T-helper 2 cell treated with Interferon-gamma antibody and Interleukin-4, amounts not matched to agents 5 μg/mL and 100 μg/mL, for 36 hours (primary cell): ENCODE data around the gene WWC2.

Source experiments
- DNase-seq: peaks from one replicate; pipeline ENCODE4 v3.0.0; 2021; ENCODE audit warnings: low spot score
- H3K27ac Mint-ChIP-seq: one replicate; pipeline ENCODE4 v1.8.0; 2021; ENCODE audit warnings: mild to moderate bottlenecking, mixed read lengths
- H3K27me3 Mint-ChIP-seq: one replicate; pipeline ENCODE4 v1.8.0; 2021; ENCODE audit warnings: low read depth, mixed read lengths
- H3K36me3 Mint-ChIP-seq: one replicate; pipeline ENCODE4 v1.8.0; 2021; ENCODE audit warnings: low read depth, mixed read lengths
- H3K4me1 Mint-ChIP-seq: one replicate; pipeline ENCODE4 v1.8.0; 2021; ENCODE audit warnings: low read depth, mixed read lengths
- H3K4me3 Mint-ChIP-seq: one replicate; pipeline ENCODE4 v1.8.0; 2022; ENCODE audit warnings: mild to moderate bottlenecking, moderate library complexity, mixed read lengths
- H3K9me3 Mint-ChIP-seq: one replicate; pipeline ENCODE4 v1.8.0; 2021; ENCODE audit warnings: mixed read lengths

The WWC2 gene

DNA sequence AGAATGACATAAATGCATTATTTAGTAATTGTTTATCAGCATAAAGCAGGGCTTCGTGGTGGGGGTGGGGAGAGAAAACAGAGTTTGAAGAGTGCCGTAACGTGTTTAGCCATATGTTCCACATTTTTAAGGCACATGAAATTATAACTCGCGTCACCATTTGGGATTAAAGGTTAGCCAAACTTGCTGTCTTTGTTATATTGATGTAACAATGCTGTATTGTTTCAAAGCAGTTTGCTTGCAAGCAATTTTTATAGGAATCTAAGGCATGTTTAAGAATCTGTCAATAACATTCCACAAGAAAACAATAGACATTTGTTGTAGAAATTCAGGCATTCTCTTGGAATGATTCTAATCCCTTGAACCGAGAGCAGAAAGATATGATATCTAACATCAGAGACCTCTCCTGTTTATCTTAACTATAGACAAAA is 142.7 kb downstream of the WWC2 start:
- no peak overlapping the region for H3K4me3 Mint-ChIP-seq
- H3K36me3 Mint-ChIP-seq = no peaks in the 10 kb centered on the region
- no peaks in the 10 kb centered on the region for H3K9me3 Mint-ChIP-seq
- no peak overlapping the region for H3K27ac Mint-ChIP-seq
- H3K4me1 Mint-ChIP-seq = no peaks in the 10 kb centered on the region
- H3K27me3 Mint-ChIP-seq = peaks cover 2% of the 10 kb centered on the region
- DNase-seq = no peak

DNA sequence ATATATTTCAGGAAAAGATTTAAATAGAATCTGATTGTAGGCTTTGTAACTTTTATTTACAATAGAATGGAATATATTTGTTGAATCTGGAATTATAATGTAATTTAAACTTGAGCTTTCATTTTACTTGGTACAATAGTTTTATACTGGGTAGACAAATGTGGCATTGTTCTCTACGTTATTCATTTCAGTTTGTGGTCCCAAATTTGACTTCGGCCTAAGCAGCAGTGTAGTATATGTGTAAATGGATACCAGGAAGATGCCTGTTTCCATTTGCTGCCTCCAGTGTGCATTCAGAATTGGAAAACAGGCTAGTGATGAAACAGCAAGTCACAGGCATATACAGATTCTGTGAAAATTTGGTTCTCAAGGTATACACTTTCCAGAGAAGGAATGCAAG is 143.2 kb downstream of the WWC2 start:
- no peaks in the 10 kb centered on the region for H3K4me1 Mint-ChIP-seq
- DNase-seq = no peak
- H3K27me3 Mint-ChIP-seq = peaks cover 2% of the 10 kb centered on the region
- H3K9me3 Mint-ChIP-seq = no peaks in the 10 kb centered on the region
- no peak overlapping the region for H3K27ac Mint-ChIP-seq
- no peaks in the 10 kb centered on the region for H3K36me3 Mint-ChIP-seq
- H3K4me3 Mint-ChIP-seq = no peak overlapping the region

DNA sequence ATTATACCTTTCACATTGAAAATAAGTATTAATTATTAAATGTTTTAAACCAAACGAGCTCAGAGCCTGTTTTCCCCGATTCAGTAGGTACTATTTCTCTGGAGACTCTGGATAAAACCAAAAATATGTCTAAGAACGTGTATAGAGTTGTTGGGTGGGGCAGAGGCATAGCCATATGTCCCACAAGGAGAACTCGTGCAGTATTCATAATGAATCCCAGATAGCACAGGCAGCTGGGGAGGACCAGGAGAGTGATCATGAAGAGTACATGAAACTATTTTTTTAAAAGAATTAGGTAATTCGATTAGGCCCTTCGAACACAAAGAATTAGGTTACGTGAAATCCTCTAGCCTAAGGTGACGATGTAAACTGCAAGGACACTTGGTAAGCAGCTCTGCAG is 145.0 kb downstream of the WWC2 start:
- Mint-ChIP-seq H3K4me1 (no peaks in the 10 kb centered on the region), H3K36me3 (no peaks in the 10 kb centered on the region), H3K27me3 (peaks cover 5% of the 10 kb centered on the region), H3K4me3 (no peak overlapping the region), H3K9me3 (no peaks in the 10 kb centered on the region), H3K27ac (no peak overlapping the region)
- no peak for DNase-seq

DNA sequence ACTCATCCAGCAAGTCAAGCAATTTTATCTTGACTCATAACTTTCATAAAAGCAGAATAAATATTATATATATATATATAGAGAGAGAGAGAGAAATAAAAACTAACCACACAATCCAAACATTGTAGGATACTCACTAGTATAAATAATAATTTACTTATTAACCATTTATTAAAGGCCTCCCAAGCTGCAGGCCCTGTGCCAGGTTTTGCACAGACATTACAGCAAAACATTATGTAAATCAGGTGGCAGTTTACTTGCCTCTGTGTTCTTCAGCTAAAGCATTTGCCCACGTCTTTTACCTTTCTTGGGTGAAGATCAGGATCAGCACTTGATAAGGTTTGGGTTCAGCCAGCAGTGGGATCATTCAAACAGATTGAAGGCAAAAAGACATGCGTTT is 145.4 kb downstream of the WWC2 start:
- H3K9me3 Mint-ChIP-seq = no peaks in the 10 kb centered on the region
- H3K4me1 Mint-ChIP-seq = no peaks in the 10 kb centered on the region
- no peak overlapping the region for H3K4me3 Mint-ChIP-seq
- H3K27me3 Mint-ChIP-seq = peaks cover 5% of the 10 kb centered on the region
- DNase-seq = no peak
- no peaks in the 10 kb centered on the region for H3K36me3 Mint-ChIP-seq
- H3K27ac Mint-ChIP-seq = no peak overlapping the region

DNA sequence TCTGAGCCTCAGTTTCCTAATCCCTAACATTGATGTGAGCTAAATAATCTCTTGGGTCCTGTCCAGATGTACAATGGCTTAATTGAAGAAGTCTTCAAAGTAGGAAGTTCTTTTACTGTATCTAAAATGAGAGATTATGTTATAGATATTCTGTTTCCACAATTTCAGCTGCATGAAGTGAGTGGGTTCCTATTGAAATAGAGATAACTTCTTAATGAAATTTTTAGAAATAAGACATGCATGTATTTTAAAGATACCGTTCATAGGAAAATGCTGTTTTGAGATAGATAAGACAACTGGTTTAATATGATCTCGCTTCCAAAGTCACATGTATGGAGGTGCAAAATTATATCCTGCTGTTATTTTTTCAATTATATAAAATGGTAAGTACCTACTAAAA is 149.1 kb downstream of the WWC2 start:
- peaks cover 5% of the 10 kb centered on the region for H3K27me3 Mint-ChIP-seq
- H3K9me3 Mint-ChIP-seq = no peaks in the 10 kb centered on the region
- H3K36me3 Mint-ChIP-seq = no peaks in the 10 kb centered on the region

DNA sequence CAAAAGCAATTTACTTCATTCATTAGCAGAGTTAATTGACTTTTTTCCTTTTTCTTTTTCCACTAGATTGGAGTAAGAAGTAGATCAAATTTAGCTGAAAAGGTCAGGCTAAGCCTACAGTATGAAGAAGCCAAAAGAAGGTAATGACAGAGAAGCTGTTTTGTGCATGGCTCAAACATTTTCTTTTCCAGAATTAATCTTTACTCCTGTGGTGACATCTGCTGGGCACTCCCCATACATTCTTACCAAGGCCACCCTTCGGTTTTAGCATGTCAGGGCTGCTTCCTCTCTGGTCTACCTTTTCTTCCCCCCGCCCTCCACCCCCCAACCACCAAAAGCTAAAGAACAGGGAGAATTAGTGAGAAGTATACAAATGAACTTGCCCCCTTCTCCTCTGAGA is 150.8 kb downstream of the WWC2 start:
- Mint-ChIP-seq H3K9me3 (no peaks in the 10 kb centered on the region), H3K36me3 (no peaks in the 10 kb centered on the region), H3K27me3 (peaks cover 5% of the 10 kb centered on the region), H3K4me1 (no peaks in the 10 kb centered on the region), H3K27ac (no peak overlapping the region), H3K4me3 (no peak overlapping the region)
- no peak for DNase-seq

More for the DNA sequence above, 149.1 kb downstream of the WWC2 start:
- Mint-ChIP-seq H3K4me3 (no peak overlapping the region), H3K27ac (no peak overlapping the region), H3K4me1 (no peaks in the 10 kb centered on the region)
- no peak for DNase-seq

DNA sequence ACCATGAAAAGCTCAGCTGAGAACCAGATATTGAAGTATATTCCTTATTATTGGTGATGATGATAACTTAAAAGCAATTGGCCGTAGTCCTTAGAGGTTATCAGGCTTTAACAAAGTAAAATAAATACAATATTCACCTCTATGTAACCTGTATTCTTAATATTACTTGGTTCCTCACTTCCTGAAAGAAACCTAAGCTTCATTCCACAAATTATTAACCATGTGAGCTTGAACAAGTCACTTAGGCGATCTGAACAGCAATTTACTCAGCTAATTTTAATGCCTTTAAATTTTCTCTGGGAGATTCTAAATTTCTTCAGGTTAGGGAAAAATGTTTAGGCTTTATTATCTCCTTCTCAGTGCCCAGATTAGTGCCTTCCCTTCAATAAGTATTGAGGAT is 151.8 kb downstream of the WWC2 start:
- no peaks in the 10 kb centered on the region for H3K9me3 Mint-ChIP-seq
- H3K4me3 Mint-ChIP-seq = no peak overlapping the region
- no peaks in the 10 kb centered on the region for H3K4me1 Mint-ChIP-seq
- no peak overlapping the region for H3K27ac Mint-ChIP-seq
- peaks cover 5% of the 10 kb centered on the region for H3K27me3 Mint-ChIP-seq
- no peaks in the 10 kb centered on the region for H3K36me3 Mint-ChIP-seq
- no peak for DNase-seq

DNA sequence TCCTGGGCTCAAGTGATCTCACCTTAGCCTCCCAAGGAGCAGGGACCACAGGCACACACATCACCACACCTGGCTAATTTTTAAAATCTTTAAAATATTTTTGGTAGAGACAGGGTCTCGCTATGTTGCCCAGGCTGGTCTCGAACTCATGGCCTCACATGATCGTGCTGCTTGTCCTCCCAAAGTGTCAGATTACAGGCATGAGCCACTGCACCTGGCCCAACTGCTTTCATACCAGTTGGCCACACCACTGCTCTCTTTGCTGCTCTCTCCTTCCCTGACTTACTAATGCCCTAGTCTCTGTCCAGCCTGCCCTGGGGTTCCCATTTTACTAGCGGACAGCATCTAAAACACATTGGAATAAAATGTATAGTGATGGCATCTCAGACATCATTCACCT is 153.9 kb downstream of the WWC2 start:
- Mint-ChIP-seq H3K9me3 (no peaks in the 10 kb centered on the region), H3K4me1 (no peaks in the 10 kb centered on the region), H3K36me3 (no peaks in the 10 kb centered on the region), H3K27ac (no peak overlapping the region), H3K4me3 (no peak overlapping the region), H3K27me3 (peaks cover 7% of the 10 kb centered on the region)
- DNase-seq = no peak

DNA sequence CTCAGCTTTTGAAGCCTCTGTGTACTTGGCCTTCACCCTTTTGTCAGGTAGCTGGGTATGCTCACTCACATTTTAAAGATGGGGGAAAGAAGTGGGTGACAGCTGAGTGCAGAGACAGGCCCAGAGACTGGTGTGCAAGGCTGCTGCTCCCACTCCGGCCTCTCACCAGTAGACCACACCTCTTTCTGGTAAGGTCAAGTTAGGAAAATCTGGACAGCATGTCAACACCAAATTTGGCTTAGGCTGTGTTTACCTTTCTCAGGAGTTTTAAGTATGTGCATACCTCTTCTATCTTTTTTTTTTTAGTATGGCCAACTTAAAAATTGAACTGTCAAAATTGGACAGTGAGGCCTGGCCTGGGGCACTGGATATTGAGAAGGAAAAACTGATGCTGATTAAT is 154.4 kb downstream of the WWC2 start:
- no peak overlapping the region for H3K27ac Mint-ChIP-seq

DNA sequence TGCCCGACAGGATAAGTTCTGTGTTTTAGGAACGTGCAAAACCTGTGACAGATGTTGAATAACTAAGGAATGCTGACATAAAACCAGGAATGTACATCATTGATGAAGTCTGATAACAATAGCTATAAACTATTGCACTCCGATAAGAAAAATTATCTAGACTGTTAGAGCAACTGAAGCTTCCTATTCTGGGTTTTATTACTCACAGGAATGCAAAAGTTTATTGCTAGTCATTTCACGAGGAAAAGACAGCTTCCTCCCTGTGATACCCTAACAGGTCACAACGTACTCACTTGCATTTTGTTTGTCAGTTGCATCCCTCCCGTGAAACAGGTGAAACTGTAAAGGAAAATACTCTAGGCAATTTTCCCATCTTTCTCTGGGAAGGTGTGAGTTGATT is 155.1 kb downstream of the WWC2 start:
- no peaks in the 10 kb centered on the region for H3K9me3 Mint-ChIP-seq
- no peaks in the 10 kb centered on the region for H3K4me1 Mint-ChIP-seq
- H3K4me3 Mint-ChIP-seq = no peak overlapping the region
- no peak for DNase-seq
- H3K36me3 Mint-ChIP-seq = no peaks in the 10 kb centered on the region
- no peak overlapping the region for H3K27ac Mint-ChIP-seq
- peaks cover 6% of the 10 kb centered on the region for H3K27me3 Mint-ChIP-seq

More for the DNA sequence above, 154.4 kb downstream of the WWC2 start:
- H3K4me1 Mint-ChIP-seq = no peaks in the 10 kb centered on the region
- DNase-seq = no peak
- H3K27me3 Mint-ChIP-seq = peaks cover 7% of the 10 kb centered on the region
- no peaks in the 10 kb centered on the region for H3K9me3 Mint-ChIP-seq
- H3K36me3 Mint-ChIP-seq = no peaks in the 10 kb centered on the region
- H3K4me3 Mint-ChIP-seq = no peak overlapping the region

DNA sequence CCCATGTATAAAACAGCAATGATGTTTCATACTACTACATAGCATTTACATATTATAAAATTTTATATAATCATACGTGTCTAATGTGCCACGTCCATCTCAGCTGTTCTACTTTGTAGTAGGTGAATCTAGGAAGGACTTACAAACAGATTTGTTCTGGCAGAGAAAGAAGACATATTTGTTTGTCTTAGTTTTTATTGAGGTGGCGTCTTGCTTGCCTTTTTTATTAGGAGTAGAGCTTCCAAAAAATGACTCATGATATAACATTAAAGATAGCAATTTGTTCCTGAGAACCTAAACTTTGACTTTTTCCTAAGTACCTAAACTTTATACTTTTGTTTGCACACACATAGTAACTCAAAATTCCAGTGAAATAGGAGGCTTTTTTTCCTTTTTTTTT is 156.4 kb downstream of the WWC2 start:
- Mint-ChIP-seq H3K36me3 (no peaks in the 10 kb centered on the region), H3K9me3 (no peaks in the 10 kb centered on the region), H3K27me3 (peaks cover 9% of the 10 kb centered on the region), H3K4me1 (no peaks in the 10 kb centered on the region), H3K4me3 (no peak overlapping the region), H3K27ac (no peak overlapping the region)
- no peak for DNase-seq

DNA sequence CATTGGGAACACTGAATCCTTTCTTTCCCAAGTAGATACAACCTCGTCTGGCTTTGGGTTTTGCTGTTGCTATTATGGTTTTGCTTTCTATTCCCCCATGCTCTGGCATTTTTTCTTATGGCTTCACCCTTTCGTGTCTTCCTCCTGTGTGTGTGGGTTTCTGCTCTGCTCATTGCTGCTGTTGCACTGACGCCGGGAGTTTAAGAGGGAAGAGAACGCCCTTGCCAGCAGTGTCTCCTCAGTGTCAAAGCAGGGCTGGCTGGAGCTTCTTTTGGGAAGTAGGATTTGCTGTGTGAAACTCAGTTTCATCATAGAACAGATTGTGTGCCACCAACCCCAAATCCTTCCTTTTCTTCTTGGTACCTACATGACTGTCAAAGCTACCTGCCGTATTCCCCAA is 157.3 kb downstream of the WWC2 start:
- Mint-ChIP-seq H3K9me3 (no peaks in the 10 kb centered on the region), H3K4me1 (no peaks in the 10 kb centered on the region), H3K27me3 (peaks cover 9% of the 10 kb centered on the region), H3K36me3 (no peaks in the 10 kb centered on the region), H3K27ac (no peak overlapping the region), H3K4me3 (no peak overlapping the region)
- no peak for DNase-seq

DNA sequence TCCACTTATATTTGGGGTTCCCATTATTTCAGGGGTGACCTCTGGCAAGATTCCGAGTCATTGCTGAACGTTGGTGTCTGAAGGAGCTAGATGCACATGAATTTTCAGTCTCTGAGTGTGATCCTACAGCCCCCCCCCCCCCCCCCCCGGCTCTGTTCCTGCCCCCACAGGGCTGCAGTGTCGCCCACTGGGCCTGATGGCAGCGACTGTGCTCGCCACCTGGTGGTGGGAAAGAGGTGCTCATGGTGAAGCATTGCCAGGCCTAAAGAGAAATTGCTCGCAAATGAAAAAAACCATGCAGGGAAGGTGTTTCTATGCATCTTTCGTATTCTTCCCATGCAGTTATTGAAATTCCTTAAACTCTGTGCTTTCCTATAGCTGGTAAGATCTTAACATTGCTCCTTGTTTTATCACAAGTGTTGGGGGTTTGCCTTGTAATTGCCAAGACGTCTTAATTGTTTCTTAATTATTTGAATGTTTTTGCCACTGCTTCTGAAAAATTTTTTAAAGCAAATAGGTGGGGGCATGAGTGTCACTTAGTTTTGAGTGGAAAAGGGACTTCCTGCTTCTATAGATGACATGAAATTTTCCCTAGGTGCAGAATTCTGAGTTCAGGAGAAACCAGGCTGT is 157.8 kb downstream of the WWC2 start:
- no peak overlapping the region for H3K4me3 Mint-ChIP-seq
- H3K27ac Mint-ChIP-seq = no peak overlapping the region
- DNase-seq = no peak
- no peaks in the 10 kb centered on the region for H3K9me3 Mint-ChIP-seq
- H3K36me3 Mint-ChIP-seq = no peaks in the 10 kb centered on the region
- H3K27me3 Mint-ChIP-seq = peaks cover 9% of the 10 kb centered on the region
- no peaks in the 10 kb centered on the region for H3K4me1 Mint-ChIP-seq

DNA sequence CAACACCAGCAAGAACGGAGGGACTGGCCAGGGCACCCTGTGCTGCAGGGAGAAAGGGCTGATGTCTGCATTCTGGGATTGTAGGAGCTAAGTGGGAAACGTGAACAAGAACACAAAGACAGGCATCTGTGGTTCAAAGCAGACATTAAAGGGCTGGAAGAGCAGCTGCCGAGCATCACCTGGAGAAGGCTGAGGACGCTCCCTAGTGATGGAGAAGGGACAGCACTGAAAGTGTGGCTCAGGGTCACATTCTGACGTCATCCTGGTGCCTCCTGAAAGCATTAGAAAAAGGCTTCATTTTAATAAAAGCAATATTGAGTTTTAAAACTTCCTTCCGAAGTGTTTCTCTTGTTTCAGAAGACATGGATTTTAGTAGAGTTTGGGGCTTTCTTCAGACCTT is 158.8 kb downstream of the WWC2 start:
- H3K4me1 Mint-ChIP-seq = peaks cover 6% of the 10 kb centered on the region
- H3K27ac Mint-ChIP-seq = no peak overlapping the region
- H3K4me3 Mint-ChIP-seq = no peak overlapping the region
- DNase-seq = no peak
- no peaks in the 10 kb centered on the region for H3K36me3 Mint-ChIP-seq
- H3K27me3 Mint-ChIP-seq = peaks cover 7% of the 10 kb centered on the region
- no peaks in the 10 kb centered on the region for H3K9me3 Mint-ChIP-seq

DNA sequence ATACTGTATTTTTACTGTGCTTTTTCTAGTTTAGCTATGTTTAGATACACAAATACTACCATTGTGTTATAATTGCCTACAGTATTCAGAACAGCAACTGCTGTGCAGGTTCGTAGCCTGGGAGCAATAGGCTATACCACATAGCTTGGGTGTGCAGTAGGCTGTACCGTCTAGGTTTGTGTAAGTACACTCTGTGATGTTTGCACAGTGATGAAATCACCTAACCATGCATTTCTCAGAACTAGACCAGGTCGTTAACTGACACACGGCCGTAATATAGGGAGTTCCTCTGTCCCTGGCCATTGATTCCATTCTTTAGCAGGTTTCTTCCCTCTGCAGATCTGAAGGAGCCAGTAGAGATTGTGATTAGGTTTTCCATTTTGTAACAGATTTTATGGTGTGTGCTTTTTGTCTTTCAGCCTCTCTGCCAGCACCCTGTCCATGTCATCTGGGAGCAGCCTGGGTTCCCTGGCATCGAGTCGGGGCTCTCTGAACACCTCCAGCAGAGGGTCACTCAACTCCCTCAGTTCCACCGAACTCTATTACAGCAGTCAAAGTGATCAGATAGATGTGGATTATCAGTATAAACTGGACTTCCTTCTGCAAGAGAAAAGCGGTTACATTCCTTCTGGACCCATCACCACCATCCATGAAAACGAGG is 161.6 kb downstream of the WWC2 start:
- Mint-ChIP-seq H3K4me3 (no peak overlapping the region), H3K36me3 (no peaks in the 10 kb centered on the region), H3K27ac (no peak overlapping the region), H3K27me3 (peaks cover 9% of the 10 kb centered on the region), H3K4me1 (peaks cover 6% of the 10 kb centered on the region), H3K9me3 (no peaks in the 10 kb centered on the region)
- no peak for DNase-seq
